T-helper 1 cell (primary cell): ENCODE data around the gene CNNM2.
A peak's percentile ranks its signal among the peaks of the same experiment; 100 is the strongest.

ENCODE experiments used
- DNase-seq, 5 donors: peaks; one replicate each; pipeline ENCODE4 v3.0.0-alpha.2; 2012 to 2020
- total RNA-seq, 4 donors: gene quantifications; one replicate each; lab custom pipeline; 2026; lab: John Stamatoyannopoulos, UW

The CNNM2 gene
- 21.6 to 24.6 (median 23.7) reads per million in 4 donors for total RNA-seq

DNA sequence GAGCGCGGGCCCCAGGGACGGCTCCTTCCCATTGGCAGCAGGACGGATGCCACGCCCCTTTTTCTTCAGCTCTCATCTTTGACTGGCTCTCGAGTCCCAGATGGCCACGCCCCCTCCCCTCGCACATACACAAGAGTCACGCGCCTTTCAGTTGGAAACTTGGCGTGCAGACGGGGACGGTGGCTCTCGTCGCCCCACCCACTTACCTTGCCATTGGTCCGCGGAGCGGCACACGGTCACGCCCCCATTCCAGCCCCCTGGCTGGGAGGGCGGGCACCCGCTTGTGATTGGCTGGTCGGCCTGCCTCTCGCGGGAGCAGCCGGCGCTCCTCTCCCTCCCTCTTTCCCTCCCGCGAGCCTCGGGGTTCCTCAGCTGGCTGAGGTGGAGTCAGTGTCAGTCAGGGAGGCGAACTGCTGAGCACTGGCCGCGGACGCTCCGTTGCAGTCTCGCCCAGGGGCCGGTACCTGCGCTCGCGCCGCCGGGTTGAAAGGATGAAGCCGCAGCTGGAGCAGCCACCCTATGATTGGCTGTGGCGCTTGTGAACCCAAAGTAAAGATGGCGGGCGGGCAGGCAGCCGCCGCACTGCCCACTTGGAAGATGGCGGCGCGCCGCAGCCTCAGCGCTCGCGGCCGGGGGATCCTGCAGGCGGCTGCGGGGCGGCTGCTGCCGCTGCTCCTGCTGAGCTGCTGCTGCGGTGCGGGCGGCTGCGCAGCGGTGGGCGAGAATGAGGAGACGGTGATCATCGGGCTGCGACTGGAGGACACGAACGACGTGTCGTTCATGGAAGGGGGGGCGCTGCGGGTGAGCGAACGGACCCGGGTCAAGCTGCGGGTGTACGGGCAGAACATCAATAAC lies at the start of gene CNNM2:
Gene CNNM2, plus strand, starts transcription at position 333 of the 855 bp plus-strand sequence. Its CDS starts 187 bp downstream, at position 520.
- peak; percentile 100 for DNase-seq

DNA sequence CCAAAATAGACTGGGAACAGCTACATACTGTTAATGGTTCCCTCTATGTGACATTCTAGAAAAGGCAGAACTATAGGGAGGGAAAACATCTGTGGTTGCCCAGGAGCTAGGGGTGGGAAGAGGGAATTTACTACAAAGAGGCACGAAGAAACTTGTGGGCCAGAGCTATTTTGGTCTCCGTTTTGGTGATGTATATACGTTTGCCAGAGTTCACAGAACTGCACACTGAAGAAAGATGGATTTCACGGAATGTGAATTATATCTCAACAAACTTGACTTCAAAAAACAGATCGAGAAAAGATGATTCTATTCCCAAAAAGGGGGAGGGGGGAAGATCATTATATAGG lies 49.2 kb upstream of the CNNM2 start:
- DNase-seq: no peak

GRCh38 chr10:102869258-102870198 lies 48.6 kb upstream of the CNNM2 start, which contains the start of gene AS3MT:
AS3MT (plus strand) TSS chr10:102869470; CDS start chr10:102869593, 123 bp downstream.
- no peak for DNase-seq

DNA sequence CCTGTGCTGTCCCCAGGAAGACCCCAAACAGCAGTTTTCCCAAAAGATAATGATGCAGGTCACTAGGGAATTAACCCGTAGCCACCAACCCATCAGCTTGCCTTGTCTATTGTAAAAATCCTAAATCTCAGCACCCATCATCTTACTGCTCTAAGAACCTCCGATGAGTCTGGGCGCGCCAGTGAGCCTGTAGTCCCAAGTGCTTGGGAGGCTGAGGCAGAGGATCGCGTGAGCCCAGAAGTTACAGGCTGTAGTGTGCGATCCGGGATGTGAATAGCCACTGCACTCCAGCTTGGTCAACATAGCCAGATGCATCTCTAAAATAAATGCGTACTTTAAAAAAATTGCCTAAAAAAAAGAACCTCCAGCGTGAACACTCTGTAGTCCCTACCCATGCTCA lies 47.9 kb upstream of the CNNM2 start:
- no peak for DNase-seq

DNA sequence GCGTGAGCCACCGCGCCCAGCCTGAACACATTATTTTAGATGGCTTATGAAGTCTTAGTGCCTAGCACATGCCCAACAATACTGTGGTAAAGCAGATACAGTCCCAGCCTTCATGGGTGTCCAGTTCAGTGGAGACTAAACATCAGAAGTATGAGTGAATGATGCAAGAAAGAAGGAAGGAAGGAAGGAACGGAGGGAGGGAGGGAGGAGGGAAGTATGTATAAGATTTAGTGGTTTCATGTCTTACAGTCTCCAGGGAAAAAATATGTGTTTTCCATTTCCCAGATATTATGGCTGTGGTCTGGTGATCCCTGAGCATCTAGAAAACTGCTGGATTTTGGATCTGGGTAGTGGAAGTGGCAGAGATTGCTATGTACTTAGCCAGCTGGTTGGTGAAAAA lies 45.9 kb upstream of the CNNM2 start:
- DNase-seq: no peak

GRCh38 chr10:102876747-102877153 lies 41.3 kb upstream of the CNNM2 start:
- DNase-seq: no peak

DNA sequence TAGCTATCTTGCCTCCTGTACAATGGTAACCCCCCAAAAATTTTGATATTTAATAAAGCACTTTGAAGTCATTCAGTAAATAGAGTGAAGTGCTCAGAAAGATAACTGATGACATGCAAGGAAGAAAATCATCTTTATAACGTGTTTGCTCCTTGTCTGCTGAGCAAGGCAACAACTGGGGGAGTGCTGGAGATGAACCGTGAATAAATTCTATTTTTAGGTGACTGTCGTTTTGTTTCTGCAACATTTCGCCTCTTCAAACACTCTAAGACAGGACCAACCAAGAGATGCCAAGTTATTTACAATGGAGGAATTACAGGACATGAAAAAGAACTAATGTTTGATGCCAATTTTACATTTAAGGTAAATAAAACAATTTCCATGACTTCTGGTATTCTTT lies 39.5 kb upstream of the CNNM2 start:
- no peak for DNase-seq

DNA sequence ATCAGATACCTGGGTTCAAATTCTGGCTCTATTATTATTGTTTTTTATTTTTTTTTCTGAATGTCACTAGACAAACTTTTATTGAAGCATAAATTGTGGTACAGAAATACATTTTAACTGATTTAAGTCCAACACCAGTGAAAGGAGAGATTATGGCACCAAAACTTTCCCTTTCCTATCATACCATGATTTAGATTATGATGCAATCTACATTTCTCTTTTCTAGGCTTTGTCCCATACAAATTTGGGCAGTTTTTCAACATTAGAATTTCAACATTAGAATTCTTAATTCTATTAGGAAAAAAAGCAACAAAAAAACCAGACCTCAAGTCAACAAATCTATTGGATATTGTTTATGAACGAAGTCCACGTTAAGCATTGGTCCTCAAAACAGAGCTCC lies 37.8 kb upstream of the CNNM2 start:
- no peak for DNase-seq

GRCh38 chr10:102888048-102888447 lies 30.0 kb upstream of the CNNM2 start:
- DNase-seq: no peak

DNA sequence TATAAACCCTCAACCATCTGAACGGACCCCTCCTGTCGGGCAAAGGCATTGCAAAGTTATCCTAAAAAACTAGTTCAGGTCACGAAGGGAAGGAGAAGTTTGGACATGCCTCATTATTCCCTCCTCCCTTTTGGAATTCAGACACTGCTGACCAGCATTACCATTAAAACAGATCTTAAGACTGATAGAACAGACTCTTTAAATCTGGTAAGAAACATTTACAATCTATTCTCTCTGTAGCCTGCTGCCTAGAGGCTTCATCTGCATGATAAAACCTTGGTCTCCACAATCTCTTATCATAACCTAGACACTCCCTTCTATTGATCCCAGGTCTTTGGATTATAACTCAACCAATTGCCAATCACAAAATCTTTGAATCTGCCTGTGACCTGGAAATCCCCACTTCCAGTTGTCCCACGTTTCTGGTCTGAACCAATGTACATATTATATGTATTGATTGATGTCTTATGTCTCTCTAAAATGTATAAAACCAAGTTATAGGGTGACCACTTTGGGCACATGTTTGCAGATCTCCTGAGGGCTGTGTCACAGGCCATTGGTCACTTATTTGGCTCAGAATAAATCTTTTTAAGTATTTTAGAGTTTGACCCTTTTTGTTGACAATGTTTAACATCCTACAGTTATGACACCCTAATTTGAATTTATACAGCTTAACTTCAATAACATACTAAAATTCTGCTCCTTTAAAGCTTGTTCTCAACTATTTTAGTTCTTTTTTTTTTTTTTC lies 23.5 kb upstream of the CNNM2 start:
- DNase-seq: no peak

DNA sequence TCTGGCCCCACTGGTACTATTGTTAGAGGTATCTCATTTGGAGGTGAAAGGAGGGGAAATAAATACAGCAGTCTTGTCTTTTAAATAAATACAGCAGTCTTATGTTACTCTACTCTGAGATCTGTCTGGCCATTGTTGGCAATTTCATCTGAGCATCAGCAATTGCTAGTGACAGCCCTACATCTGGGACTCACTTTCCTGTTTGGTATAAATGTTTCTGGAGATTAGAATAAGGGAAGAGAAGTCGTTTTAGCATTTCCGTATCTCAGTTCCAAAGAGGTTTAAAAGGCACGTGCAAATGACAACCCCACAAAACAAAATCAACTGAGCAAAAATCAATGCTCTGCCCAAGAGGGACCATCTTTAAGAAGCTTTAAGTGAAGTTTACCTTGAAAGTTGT lies 18.1 kb upstream of the CNNM2 start:
- no peak for DNase-seq

DNA sequence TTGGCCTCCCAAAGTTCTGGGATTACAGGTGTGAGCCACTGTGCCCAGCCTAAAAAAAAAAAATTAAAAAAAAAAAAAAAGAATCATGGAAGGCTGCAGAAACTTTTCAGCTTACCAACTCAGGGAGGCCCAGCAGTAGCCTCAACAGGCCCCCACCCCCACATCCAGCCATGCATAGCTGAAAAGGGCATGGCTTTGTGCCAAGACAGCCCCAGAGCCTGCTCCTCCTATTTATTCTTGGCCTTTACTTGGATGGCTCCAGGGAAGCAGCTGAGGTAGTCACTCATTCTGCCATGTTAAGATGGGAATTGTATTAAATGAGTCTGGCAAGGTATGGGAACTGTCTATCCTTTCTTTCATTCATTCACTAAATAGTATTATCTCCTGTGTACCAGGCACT lies 13.7 kb upstream of the CNNM2 start:
- no peak for DNase-seq

- no peak for DNase-seq
Measured at GRCh38 chr10:102906507-102906906, 11.6 kb upstream of the CNNM2 start.

DNA sequence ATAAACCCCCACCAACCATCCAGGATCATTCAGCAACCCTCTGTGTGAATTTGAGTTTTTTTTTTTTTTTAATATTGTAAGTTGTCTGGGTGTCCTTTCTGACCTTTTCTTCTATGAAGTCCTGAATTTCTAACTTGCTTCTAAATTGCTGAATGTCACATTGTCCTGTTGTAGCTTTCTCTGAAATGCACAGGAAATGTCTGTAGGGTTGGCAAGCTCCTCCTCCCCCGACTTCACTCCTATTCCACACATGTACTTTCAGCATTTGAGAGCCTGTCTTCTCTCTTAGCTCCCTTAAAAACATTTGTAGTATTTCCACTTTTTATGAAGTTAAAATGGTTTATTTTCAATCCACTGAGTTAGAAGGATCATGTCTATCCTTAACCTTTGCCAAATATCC lies 3.3 kb upstream of the CNNM2 start:
- DNase-seq: peak in 1 of 5 donors; percentile 16

DNA sequence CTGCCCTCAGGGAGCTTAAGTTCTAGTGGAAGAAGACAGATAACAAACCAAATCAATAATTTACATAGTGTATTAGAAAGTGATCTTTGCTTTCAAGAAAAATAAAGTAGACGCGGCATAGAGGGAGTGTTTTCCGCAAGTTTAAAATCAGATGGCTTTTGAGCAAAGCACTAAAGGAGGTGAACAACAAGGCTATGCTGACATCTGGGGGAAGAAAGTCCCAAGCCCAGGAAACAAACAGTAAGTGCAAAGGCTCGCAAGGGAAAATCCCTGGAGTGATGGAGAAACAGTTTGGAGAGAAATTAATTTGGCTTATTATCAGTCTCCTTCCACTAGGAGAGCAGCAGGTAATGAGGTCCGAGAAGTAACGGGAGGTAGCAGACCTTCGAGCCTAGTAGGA lies 1.9 kb upstream of the CNNM2 start:
- DNase-seq: no peak

DNA sequence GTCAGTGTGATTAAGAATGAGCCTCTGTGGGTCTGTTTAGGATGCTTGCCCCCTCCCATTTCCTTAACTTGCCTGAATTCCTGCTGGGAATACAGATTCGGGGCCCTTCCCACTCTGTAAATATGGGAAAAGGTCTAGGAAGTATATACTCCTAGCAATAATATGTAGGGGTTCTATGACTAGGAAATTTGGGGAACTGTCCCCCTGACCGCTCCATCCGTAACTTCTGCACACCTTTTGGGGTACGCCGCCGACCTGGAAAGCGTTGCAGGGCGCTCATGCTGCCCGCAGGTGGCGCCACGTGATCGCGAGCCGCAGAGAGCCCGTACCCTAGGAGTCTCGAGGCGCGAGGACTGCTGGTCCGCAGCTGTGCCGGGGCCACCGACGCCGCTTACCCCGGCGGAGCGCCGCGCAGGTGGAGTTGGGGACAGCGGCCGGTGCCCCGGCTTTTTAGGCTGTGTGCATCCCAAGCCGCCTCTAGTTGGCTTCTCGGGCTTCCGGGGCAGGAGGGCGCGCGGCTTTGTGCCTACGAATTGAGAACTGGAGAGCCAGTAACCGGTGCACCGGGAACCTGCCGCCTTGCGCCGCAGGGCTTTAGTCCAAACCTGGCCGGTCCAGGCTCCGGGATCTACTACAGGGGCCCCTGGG lies 656 bp upstream of the CNNM2 start:
- DNase-seq: peak; percentile 68 to 82 (median 76)

DNA sequence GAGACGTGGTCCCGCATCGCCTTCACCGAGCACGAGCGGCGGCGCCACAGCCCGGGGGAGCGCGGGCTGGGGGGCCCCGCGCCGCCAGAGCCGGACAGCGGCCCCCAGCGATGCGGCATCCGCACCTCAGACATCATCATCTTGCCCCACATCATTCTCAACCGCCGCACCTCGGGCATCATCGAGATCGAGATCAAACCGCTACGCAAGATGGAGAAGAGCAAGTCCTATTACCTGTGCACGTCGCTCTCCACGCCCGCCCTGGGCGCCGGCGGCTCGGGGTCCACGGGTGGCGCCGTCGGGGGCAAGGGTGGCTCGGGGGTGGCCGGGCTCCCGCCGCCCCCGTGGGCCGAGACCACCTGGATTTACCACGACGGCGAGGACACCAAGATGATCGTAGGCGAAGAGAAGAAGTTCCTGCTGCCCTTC lies 737 bp downstream of the CNNM2 start:
- DNase-seq: peak in 3 of 5 donors; percentile 13 to 18 (median 17)

- DNase-seq: peak in 2 of 5 donors; percentile 7 to 15
Measured at GRCh38 chr10:102919246-102919959, 1.3 kb downstream of the CNNM2 start.

DNA sequence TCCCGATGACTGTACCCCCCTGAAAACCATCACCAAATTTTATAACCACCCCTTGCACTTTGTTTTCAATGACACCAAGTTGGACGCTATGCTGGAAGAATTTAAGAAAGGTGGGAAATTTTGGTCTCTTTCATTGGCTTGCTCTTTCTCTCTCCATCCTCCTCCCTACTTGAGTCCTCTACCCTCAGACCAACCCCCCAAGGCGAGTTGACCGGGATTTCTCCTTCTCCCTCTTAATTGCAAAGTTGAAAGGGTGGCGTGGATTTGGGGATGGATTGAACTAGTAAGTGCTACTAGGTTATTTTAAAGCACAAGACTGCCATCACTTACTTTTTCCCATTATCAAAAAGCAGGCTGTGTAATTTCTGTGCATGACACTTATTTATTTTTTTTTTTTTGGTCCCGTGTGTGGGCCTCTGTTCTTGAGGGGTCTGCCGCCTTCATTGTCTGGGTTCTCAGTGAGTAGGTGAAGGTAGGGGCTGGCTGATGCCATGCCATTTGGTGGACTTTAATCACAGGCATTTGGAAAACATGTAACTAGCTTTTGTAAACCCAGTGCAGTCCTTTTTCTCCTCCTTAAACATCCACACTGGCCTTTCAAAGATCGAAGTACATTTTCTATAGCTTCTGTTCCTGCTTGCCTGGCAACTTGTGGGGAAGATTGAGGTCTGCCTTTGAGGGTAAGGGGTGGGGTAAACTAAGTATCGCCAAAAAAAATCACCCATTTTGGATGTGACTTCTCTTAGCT lies 2.1 kb downstream of the CNNM2 start:
- DNase-seq: no peak

DNA sequence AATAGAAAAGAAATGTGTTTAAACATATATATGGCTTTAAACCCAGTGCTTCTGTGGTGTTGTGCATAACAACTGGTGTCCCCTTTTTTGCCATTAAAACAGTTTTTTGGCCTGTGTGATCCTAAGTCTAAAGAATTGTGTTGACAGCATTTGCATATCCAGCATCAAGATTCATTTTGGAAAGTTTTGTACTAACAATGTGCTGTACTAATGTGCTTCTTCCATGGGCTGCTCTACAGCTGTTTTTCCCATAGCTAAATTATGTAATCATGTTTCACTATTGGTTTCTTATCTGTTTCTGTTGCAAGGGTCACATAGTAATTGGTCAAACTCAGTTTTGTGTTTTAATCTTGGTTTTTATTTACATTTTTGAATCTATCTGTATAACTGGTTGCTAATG lies 5.5 kb downstream of the CNNM2 start:
- DNase-seq: no peak

GRCh38 chr10:102926842-102927241 lies 8.7 kb downstream of the CNNM2 start:
- DNase-seq: no peak
